Measurements from ENCODE around the gene RALGAPA1.

RALGAPA1 gene

DNA sequence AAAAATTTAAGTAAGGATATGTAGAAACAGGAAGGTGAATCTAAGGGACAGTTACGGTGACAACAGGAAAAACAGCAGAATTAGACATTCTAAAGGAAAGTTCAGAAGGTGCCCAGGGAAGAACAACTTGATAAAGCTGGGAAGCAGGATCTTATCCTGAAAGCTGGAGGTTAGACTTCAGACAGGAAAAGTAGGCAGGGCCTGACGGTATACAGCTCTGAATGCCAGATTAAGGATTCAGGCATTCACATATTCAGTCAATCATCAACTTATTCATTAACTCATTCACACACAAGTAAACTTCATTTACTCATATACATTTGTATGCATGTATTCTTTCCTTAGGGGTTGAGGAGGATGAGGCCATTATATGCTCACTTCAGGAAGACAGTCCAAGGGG is 81.3 kb downstream of the RALGAPA1 start:
- no peak overlapping the region for H3K4me3 ChIP-seq (ENCODE audit: control insufficient read depth, low read depth, low read length)
- TF ChIP-seq, protein P1, sequence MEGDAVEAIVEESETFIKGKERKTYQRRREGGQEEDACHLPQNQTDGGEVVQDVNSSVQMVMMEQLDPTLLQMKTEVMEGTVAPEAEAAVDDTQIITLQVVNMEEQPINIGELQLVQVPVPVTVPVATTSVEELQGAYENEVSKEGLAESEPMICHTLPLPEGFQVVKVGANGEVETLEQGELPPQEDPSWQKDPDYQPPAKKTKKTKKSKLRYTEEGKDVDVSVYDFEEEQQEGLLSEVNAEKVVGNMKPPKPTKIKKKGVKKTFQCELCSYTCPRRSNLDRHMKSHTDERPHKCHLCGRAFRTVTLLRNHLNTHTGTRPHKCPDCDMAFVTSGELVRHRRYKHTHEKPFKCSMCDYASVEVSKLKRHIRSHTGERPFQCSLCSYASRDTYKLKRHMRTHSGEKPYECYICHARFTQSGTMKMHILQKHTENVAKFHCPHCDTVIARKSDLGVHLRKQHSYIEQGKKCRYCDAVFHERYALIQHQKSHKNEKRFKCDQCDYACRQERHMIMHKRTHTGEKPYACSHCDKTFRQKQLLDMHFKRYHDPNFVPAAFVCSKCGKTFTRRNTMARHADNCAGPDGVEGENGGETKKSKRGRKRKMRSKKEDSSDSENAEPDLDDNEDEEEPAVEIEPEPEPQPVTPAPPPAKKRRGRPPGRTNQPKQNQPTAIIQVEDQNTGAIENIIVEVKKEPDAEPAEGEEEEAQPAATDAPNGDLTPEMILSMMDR (conservative IDR thresholded peaks at IDR 0.05; ENCODE audit: control insufficient read depth, insufficient read depth, low read depth, low read length): no peak
- no peak for DNase-seq (ENCODE audit: low read depth)

DNA sequence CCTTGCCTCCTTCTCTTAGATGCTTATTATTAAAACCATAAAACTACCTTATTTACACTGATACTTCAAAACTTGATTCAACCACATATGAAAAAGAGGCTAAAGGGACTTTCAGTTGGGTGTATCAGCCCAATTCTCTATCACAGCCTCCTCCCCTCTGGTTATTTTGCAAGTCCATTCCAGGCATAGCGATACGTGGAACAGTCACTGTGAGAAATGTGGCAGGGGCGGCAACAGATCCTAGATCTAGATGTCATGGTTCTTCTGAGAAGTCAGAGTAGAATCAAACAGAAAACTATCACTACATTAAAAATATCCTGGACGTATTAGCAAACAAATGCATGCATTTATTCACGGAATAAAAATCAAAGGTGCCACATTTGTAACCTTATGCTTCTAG is 83.2 kb downstream of the RALGAPA1 start:
- DNase-seq (ENCODE audit: low read depth): no peak
- TF ChIP-seq, protein P1 (conservative IDR thresholded peaks at IDR 0.05; ENCODE audit: control insufficient read depth, insufficient read depth, low read depth, low read length): no peak
- no peak overlapping the region for H3K4me3 ChIP-seq (ENCODE audit: control insufficient read depth, low read depth, low read length)

DNA sequence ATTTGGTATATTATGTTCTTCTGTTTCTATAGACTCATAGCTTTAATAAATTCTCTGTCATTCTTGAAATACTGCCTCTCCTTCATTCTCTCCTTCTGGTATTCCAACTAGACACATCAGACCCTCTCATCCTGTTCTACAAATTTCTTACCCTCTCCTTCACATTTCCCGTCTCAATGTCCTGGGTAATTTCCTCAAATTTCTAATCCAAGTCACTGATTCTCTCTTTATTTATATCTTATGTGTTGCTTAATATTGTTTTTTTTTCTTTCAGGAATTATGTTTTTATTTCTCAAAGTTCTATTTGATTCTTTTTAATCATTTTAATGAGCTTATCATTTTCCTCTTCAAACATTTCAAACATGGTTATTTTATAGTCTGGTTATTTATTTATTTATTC is 94.0 kb downstream of the RALGAPA1 start:
- DNase-seq (ENCODE audit: low read depth): no peak
- H3K4me3 ChIP-seq (ENCODE audit: control insufficient read depth, low read depth, low read length): no peak overlapping the region
- TF ChIP-seq, protein P1 (conservative IDR thresholded peaks at IDR 0.05; ENCODE audit: control insufficient read depth, insufficient read depth, low read depth, low read length): no peak

DNA sequence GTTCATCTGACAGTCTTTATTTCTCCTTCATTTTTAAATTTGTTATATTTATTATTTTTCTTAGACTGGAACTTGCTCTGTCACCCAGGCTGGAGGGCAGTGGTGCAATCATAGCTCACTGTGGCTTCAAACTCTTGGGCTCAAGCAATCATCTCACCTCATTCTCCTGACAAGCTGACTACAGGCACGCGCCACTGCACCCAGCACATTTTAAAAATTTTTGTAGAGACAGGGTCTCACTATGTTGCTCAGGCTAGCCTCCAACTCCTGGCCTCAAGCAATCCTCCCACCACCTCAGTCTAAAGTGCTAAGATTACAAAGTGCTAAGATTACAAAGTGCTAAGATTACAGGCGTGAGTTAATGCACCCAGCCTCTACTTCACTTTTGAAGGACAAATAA is 96.6 kb downstream of the RALGAPA1 start:
- H3K4me3 ChIP-seq (ENCODE audit: control insufficient read depth, low read depth, low read length): no peak overlapping the region
- no peak for DNase-seq (ENCODE audit: low read depth)
- TF ChIP-seq, protein P1 (conservative IDR thresholded peaks at IDR 0.05; ENCODE audit: control insufficient read depth, insufficient read depth, low read depth, low read length): no peak

DNA sequence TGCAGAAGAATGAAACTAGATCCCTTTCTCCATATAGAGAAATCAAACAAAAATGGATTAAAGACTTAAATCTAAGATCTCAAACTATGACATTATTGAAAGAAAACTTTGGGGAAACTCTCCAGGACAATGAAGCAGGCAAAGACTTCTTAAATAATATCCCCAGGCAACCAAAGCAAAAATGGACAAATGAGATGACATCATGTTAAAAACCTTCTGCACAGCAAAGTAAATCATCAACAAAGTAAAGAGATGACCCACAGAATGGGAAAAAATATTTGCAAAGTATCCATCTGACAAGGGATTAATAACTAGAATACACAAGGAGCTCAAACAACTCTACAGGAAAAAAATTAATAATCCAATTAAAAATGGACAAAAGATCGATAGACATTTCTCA is 101.0 kb downstream of the RALGAPA1 start:
- no peak for DNase-seq (ENCODE audit: low read depth)
- TF ChIP-seq, protein P1 (conservative IDR thresholded peaks at IDR 0.05; ENCODE audit: control insufficient read depth, insufficient read depth, low read depth, low read length): no peak
- H3K4me3 ChIP-seq (ENCODE audit: control insufficient read depth, low read depth, low read length): no peak overlapping the region

DNA sequence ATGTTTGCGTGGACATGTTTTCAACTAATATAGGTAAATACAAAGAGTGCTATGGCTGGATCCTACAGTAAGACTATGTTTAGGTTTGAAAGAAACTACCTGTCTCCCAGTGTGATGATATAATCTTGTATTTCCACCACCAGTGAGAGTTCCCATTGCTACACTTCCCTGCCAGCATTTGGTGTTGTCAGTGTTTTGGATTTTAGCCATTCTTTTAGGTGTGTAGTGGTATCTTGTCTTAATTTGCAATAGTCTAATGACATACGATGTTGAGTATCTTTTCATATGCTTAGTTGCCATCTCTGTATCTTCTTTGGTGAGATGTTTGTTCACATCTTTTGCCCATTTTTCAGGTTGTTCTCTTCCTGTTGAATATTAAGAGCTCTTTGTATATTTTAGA is 103.5 kb downstream of the RALGAPA1 start:
- no peak for DNase-seq (ENCODE audit: low read depth)
- TF ChIP-seq, protein P1 (conservative IDR thresholded peaks at IDR 0.05; ENCODE audit: control insufficient read depth, insufficient read depth, low read depth, low read length): no peak
- H3K4me3 ChIP-seq (ENCODE audit: control insufficient read depth, low read depth, low read length): no peak overlapping the region
